Lower leg skin (tissue), 3 donors: ENCODE results near the gene CAMK2B.

Source experiments
- POLR2A ChIP-seq, 2 donors: fragments of 450-650 bp; IDR thresholded peaks; one replicate each; pipeline ENCODE4 v1.6.1; 2016 to 2017; ENCODE audit warnings: antibody characterized with exemption in 2 of 2, mild to moderate bottlenecking in 1 of 2, moderate library complexity in 1 of 2
- TF ChIP-seq, protein P1 (sequence below), 3 donors: fragments of 450-650 bp; IDR thresholded peaks; one replicate each; pipeline ENCODE4 v1.5.1; 2016; ENCODE audit warnings: antibody characterized with exemption in 3 of 3, mild to moderate bottlenecking in 3 of 3, moderate library complexity in 2 of 3

GRCh38 chr7:44320141-44320540 is 5.3 kb downstream of the CAMK2B start:
- TF ChIP-seq, protein P1, sequence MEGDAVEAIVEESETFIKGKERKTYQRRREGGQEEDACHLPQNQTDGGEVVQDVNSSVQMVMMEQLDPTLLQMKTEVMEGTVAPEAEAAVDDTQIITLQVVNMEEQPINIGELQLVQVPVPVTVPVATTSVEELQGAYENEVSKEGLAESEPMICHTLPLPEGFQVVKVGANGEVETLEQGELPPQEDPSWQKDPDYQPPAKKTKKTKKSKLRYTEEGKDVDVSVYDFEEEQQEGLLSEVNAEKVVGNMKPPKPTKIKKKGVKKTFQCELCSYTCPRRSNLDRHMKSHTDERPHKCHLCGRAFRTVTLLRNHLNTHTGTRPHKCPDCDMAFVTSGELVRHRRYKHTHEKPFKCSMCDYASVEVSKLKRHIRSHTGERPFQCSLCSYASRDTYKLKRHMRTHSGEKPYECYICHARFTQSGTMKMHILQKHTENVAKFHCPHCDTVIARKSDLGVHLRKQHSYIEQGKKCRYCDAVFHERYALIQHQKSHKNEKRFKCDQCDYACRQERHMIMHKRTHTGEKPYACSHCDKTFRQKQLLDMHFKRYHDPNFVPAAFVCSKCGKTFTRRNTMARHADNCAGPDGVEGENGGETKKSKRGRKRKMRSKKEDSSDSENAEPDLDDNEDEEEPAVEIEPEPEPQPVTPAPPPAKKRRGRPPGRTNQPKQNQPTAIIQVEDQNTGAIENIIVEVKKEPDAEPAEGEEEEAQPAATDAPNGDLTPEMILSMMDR (IDR thresholded peaks at IDR 0.05) = no peak
- no peak for TF ChIP-seq POLR2A (IDR thresholded peaks at IDR 0.05)
